ENCODE measurements around the gene GBE1.

DNA sequence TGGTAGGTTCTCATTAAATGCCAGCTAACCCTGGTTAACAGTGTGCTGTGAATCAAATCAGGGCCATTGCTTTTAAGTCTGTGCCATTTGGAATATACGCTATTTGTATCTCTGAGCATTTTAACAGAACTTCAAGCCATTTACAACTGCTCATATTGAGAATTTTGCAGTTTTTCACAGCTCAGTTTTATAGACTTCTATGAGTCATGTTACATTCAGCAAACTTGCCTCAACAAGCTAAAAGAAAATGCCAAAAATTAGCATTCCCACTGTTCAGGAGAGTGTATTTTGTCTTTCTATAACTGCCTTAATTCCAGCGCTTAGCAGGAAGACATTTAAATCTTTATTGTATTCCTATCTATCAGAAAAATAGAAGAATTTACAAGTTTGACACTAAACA is 196.4 kb downstream of the GBE1 start:
- TF ChIP-seq, protein P1, sequence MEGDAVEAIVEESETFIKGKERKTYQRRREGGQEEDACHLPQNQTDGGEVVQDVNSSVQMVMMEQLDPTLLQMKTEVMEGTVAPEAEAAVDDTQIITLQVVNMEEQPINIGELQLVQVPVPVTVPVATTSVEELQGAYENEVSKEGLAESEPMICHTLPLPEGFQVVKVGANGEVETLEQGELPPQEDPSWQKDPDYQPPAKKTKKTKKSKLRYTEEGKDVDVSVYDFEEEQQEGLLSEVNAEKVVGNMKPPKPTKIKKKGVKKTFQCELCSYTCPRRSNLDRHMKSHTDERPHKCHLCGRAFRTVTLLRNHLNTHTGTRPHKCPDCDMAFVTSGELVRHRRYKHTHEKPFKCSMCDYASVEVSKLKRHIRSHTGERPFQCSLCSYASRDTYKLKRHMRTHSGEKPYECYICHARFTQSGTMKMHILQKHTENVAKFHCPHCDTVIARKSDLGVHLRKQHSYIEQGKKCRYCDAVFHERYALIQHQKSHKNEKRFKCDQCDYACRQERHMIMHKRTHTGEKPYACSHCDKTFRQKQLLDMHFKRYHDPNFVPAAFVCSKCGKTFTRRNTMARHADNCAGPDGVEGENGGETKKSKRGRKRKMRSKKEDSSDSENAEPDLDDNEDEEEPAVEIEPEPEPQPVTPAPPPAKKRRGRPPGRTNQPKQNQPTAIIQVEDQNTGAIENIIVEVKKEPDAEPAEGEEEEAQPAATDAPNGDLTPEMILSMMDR (IDR thresholded peaks at IDR 0.05; ENCODE audit: insufficient read depth, low read length, poor library complexity, severe bottlenecking): no peak
- no peak for TF ChIP-seq EZH2phosphoT487 (conservative IDR thresholded peaks at IDR 0.05; ENCODE audit: low read length)

Measured in SU-DHL-6 (cell line).